PC-3 (cell line): ENCODE data around the gene NDUFB5. TPM values are rescaled to one million over a fixed set of nuclear protein-coding genes. Genes with fewer than 3 reads are reported as not detected.

ENCODE experiments used
- ATAC-seq: fragments of 200-7000 bp; cut with Tn5 transposase; 2 replicates; pipeline ENCODE4 v1.9.1; 2020; ENCODE audit warnings: mild to moderate bottlenecking, moderate library complexity
- BruUV-seq: library from RNA; stranded (reverse); fragments of 400-500 nt; replicated peaks from 2 replicates; lab custom pipeline; 2021; lab: Mats Ljungman, UMichigan
- CTCF ChIA-PET: fragments of 300-600 bp; sonication (Branson Sonifier 250); formaldehyde crosslinking; loops from one replicate; lab custom pipeline; 2022; ENCODE audit warnings: antibody characterized with exemption; lab: Charles Lee
- POLR2A ChIA-PET: fragments of 300-600 bp; sonication (Branson Sonifier 250); formaldehyde crosslinking; loops from one replicate; lab custom pipeline; 2022; ENCODE audit warnings: antibody characterized with exemption; ENCODE audit not compliant: unreplicated experiment; lab: Charles Lee
- DNase-seq: peaks from one replicate; pipeline ENCODE4 v3.0.0-alpha.2; 2015
- H2AFZ ChIP-seq: fragments of 300-600 bp; sonication (generic); 2 replicates; pipeline ENCODE4 v1.6.0; 2016; ENCODE audit warnings: antibody characterized with exemption, low read length
- H3F3A ChIP-seq: fragments of 300-600 bp; sonication (generic); one replicate; pipeline ENCODE4 v1.6.0; 2017; ENCODE audit warnings: antibody characterized with exemption, low read length, control low read depth, mild to moderate bottlenecking; ENCODE audit not compliant: unreplicated experiment
- H3K27ac ChIP-seq: fragments of 300-600 bp; sonication (generic); 2 replicates; pipeline ENCODE4 v1.5.1; 2016; ENCODE audit warnings: mild to moderate bottlenecking, low read length
- H3K27me3 ChIP-seq: fragments of 300-600 bp; sonication (generic); 2 replicates; pipeline ENCODE4 v1.6.1; 2016; ENCODE audit warnings: low read length, mixed read lengths
- H3K36me3 ChIP-seq: fragments of 300-600 bp; sonication (generic); 2 replicates; pipeline ENCODE4 v1.6.1; 2016; ENCODE audit warnings: low read depth, mixed run types, low read length, mixed read lengths
- H3K4me1 ChIP-seq: fragments of 300-600 bp; sonication (generic); 2 replicates; pipeline ENCODE4 v1.5.1; 2016; ENCODE audit warnings: low read length; ENCODE audit not compliant: insufficient read depth
- H3K4me2 ChIP-seq: fragments of 300-600 bp; sonication (generic); 2 replicates; pipeline ENCODE4 v1.6.0; 2016; ENCODE audit warnings: low read length
- H3K4me3 ChIP-seq: fragments of 300-600 bp; sonication (generic); 2 replicates; pipeline ENCODE4 v1.5.1; 2016; ENCODE audit warnings: mild to moderate bottlenecking, low read length, mixed read lengths
- H3K79me2 ChIP-seq: fragments of 300-600 bp; sonication (generic); 2 replicates; pipeline ENCODE4 v1.6.1; 2017; ENCODE audit warnings: low read length, mixed read lengths
- H3K9ac ChIP-seq: fragments of 300-600 bp; sonication (generic); 2 replicates; pipeline ENCODE4 v1.6.0; 2016; ENCODE audit warnings: mild to moderate bottlenecking, low read length
- H3K9me2 ChIP-seq: fragments of 300-600 bp; sonication (generic); replicated peaks from 2 replicates; pipeline ENCODE4 v1.6.1; 2016; ENCODE audit warnings: mixed run types, low read length, mixed read lengths
- H3K9me3 ChIP-seq: fragments of 300-600 bp; sonication (generic); 2 replicates; pipeline ENCODE4 v1.6.1; 2016; ENCODE audit warnings: low read length, mixed read lengths
- H4K20me1 ChIP-seq: fragments of 300-600 bp; sonication (generic); 2 replicates; pipeline ENCODE4 v1.6.1; 2016; ENCODE audit warnings: low read length, mixed read lengths
- EZH2 ChIP-seq: fragments of 300-600 bp; sonication (generic); IDR thresholded peaks from one replicate; pipeline ENCODE4 v1.6.1; 2017; ENCODE audit warnings: antibody characterized with exemption, mild to moderate bottlenecking, low read length; ENCODE audit not compliant: unreplicated experiment
- EZH2phosphoT487 ChIP-seq: fragments of 300-600 bp; sonication (generic); IDR thresholded peaks from 2 replicates; pipeline ENCODE4 v1.6.1; 2018; ENCODE audit warnings: mild to moderate bottlenecking, antibody characterized with exemption, low read length, borderline replicate concordance
- intact Hi-C: fragments of 100-400 bp; cut with micrococcal nuclease; formaldehyde crosslinking; loops from 2 replicates; pipeline ENCODE4 v1.9.0; 2023
- total RNA-seq: library from RNA; depleted of rRNA; stranded (reverse); fragments of >200 nt; gene quantifications from 2 replicates; pipeline ENCODE4 v1.2.3, GENCODE V29; 2014
- TF ChIP-seq, protein P1 (sequence below): fragments of 300-600 bp; sonication (generic); conservative IDR thresholded peaks from 2 replicates; pipeline ENCODE4 v1.5.1; 2017; ENCODE audit warnings: antibody characterized with exemption, low read depth, mild to moderate bottlenecking, low read length

The NDUFB5 gene
- total RNA-seq, 1 experiment from 2014 or later = 126 TPM

DNA sequence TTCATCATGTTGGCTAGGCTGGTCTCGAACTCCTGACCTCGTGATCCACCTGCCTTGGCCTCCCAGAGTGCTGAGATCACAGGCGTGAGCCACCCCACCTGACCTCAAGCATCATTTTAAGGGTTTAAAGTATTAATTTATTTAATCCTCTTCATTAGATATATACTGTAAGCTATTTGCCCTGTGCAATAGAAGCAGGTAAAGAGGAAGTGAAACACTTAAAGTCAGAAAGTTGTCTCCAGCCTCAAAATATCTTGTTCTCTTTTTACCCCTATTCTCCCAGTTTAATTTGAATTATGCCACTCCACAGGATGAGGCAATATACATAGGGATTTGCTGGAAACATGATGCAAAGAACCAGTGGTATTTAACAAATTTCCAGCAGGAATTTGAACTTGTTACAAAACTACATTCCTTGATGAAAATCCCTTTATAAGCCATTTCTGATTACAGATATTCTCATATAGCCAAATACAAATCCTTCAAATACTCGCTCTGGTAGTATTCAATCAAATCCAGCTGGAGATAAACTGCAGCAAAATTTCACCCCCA lies 2.0 kb downstream of the NDUFB5 start:
- ChIA-PET CTCF (no interaction called here), POLR2A (interaction anchor here (0.6 kb wide), 1 partner anchor 44 kb away, joined by 9 read pairs; no protein-coding TSS in a partner anchor)
- H3K4me2 ChIP-seq = no peak overlapping the region
- peaks cover 8% of the 10 kb centered on the region; the same call in 1 of the 2 replicates for H3K36me3 ChIP-seq
- H3K27ac ChIP-seq = no peak overlapping the region
- ATAC-seq (no peak), DNase-seq (no peak)
- no peak for TF ChIP-seq EZH2phosphoT487
- H3K4me1 ChIP-seq = peaks cover 13% of the 10 kb centered on the region
- no TSS peak for BruUV-seq
- no peaks in the 10 kb centered on the region for H3K27me3 ChIP-seq
- no peak overlapping the region for H3K9ac ChIP-seq
- H4K20me1 ChIP-seq = no peaks in the 10 kb centered on the region
- no peak overlapping the region for H2AFZ ChIP-seq
- no peaks in the 10 kb centered on the region for H3K9me3 ChIP-seq
- H3F3A ChIP-seq = no peaks in the 10 kb centered on the region
- intact Hi-C loops = no loop called here
- H3K79me2 ChIP-seq = peaks cover 76% of the 10 kb centered on the region
- no peak overlapping the region for H3K4me3 ChIP-seq
- no peaks in the 10 kb centered on the region for H3K9me2 ChIP-seq

DNA sequence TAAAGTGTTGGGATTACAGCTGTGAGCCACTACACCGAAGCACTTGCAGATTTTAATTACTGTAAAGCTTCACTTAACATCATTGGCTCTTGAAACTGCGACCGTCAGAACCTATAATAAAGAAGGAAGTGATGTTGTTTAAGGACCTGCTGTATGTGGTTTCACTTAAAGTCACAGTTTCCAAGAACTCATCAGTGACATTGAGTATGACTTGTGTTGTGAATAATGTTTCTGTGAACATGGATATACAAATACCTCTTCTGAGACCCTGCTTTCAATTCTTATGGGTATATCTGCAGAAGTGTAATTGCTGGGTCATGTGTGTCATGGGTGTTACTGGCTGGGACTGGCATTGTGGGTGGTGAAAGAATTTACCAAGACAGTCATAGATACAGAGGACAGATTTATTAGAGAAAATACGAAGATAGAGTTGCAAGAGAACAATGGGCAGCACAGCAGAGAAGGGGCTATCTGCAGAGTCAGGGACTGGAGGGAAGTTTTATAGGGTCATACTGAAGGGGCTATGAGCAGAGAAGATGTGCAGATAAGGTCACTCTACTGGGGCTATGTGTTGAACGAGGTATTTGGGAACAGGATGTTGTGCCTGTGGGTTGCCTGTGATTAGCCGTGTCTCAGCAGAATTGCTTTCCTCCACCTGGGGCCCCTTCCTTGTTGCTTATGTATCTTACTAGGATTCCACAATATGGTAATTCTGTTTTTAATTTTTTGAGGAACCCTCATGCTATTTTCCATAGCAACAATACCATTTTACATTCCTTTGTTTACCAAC lies 4.5 kb downstream of the NDUFB5 start:
- POLR2A ChIA-PET = no interaction called here
- H3K9me3 ChIP-seq = no peaks in the 10 kb centered on the region
- no peaks in the 10 kb centered on the region for H4K20me1 ChIP-seq
- no peak overlapping the region for H3K4me3 ChIP-seq
- H3K9me2 ChIP-seq = no peaks in the 10 kb centered on the region
- H3K79me2 ChIP-seq = peaks cover 58% of the 10 kb centered on the region
- peaks cover 4% of the 10 kb centered on the region; the same call in 1 of the 2 replicates for H3K36me3 ChIP-seq
- ATAC-seq (no peak), DNase-seq (no peak)
- intact Hi-C loops = no loop called here
- H3K27me3 ChIP-seq = no peaks in the 10 kb centered on the region
- no peaks in the 10 kb centered on the region for H3F3A ChIP-seq
- H3K4me2 ChIP-seq = no peak overlapping the region
- TF ChIP-seq EZH2phosphoT487 (no peak), EZH2 (no peak)
- TF ChIP-seq, protein P1, sequence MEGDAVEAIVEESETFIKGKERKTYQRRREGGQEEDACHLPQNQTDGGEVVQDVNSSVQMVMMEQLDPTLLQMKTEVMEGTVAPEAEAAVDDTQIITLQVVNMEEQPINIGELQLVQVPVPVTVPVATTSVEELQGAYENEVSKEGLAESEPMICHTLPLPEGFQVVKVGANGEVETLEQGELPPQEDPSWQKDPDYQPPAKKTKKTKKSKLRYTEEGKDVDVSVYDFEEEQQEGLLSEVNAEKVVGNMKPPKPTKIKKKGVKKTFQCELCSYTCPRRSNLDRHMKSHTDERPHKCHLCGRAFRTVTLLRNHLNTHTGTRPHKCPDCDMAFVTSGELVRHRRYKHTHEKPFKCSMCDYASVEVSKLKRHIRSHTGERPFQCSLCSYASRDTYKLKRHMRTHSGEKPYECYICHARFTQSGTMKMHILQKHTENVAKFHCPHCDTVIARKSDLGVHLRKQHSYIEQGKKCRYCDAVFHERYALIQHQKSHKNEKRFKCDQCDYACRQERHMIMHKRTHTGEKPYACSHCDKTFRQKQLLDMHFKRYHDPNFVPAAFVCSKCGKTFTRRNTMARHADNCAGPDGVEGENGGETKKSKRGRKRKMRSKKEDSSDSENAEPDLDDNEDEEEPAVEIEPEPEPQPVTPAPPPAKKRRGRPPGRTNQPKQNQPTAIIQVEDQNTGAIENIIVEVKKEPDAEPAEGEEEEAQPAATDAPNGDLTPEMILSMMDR = no peak
- H3K27ac ChIP-seq = no peak overlapping the region
- no peak overlapping the region for H3K9ac ChIP-seq
- CTCF ChIA-PET = no interaction called here
- no peak overlapping the region for H2AFZ ChIP-seq
- 0 out of 2 replicates have a peak, but pooled peaks cover 4% of the 10 kb centered on the region for H3K4me1 ChIP-seq
- no TSS peak for BruUV-seq

DNA sequence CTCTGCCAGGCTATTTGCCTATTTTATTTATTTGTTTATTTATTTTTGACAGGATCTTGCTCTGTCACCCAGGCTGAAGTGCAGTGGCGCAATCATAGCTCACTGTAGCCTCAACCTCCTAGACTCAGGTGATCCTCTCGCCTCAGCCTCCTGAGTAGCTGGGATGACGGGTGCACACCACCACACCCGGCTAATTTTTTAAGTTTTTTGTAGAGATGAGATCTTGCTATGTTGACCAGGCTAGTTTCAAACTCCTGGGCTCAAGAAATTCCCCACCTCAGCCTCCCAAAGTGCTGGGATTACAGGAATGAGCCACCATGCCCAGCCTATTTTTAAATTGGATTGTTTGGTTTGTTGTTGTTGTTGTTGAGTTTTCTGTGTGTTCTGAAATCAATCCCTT lies 5.5 kb downstream of the NDUFB5 start:
- Histone ChIP-seq H4K20me1 (no peaks in the 10 kb centered on the region), H3F3A (no peaks in the 10 kb centered on the region), H3K27ac (no peak overlapping the region), H3K79me2 (peaks cover 54% of the 10 kb centered on the region), H3K9me3 (no peaks in the 10 kb centered on the region), H3K27me3 (no peaks in the 10 kb centered on the region), H3K4me1 (0 out of 2 replicates have a peak, but pooled peaks cover 4% of the 10 kb centered on the region), H2AFZ (no peak overlapping the region), H3K9ac (no peak overlapping the region), H3K4me2 (no peak overlapping the region), H3K9me2 (no peaks in the 10 kb centered on the region), H3K4me3 (no peak overlapping the region), H3K36me3 (peaks cover 4% of the 10 kb centered on the region; the same call in 1 of the 2 replicates)
- TF ChIP-seq EZH2 (no peak), EZH2phosphoT487 (no peak)
- TF ChIP-seq, protein P1 = no peak
- CTCF ChIA-PET = no interaction called here
- no peak for DNase-seq
- POLR2A ChIA-PET = no interaction called here
- ATAC-seq = no peak
- intact Hi-C loops = no loop called here
- no TSS peak for BruUV-seq
